Neuron (in vitro differentiated cells): ENCODE data around the gene NINJ2.

Experiments used
- H2AFZ ChIP-seq: one replicate; pipeline ENCODE4 v1.6.1; 2013; ENCODE audit warnings: low read depth, mild to moderate bottlenecking, inconsistent platforms, low read length, moderate library complexity
- H3K27me3 ChIP-seq: one replicate; pipeline ENCODE4 v1.6.1; 2013; ENCODE audit warnings: low read length; ENCODE audit not compliant: insufficient read depth
- H3K36me3 ChIP-seq: one replicate; pipeline ENCODE4 v1.6.1; 2013; ENCODE audit warnings: low read length; ENCODE audit not compliant: insufficient read depth
- H3K4me1 ChIP-seq: one replicate; pipeline ENCODE4 v1.6.1; 2013; ENCODE audit warnings: low read length; ENCODE audit not compliant: insufficient read depth
- H3K4me3 ChIP-seq: 2 replicates; pipeline ENCODE4 v1.5.1; 2013; ENCODE audit warnings: mild to moderate bottlenecking, low read length, moderate library complexity
- H3K9me3 ChIP-seq: one replicate; pipeline ENCODE4 v1.6.1; 2013; ENCODE audit warnings: low read length

NINJ2 gene

GRCh38 chr12:569803-570434 lies 93.3 kb downstream of the NINJ2 start:
- no peaks in the 10 kb centered on the region for H3K36me3 ChIP-seq
- H3K27me3 ChIP-seq: peaks cover 13% of the 10 kb centered on the region
- peak overlapping the region; percentile 76 for H3K4me3 ChIP-seq
- peak overlapping the region; percentile 99 for H2AFZ ChIP-seq
- H3K9me3 ChIP-seq: no peaks in the 10 kb centered on the region
- H3K4me1 ChIP-seq: peaks cover 14% of the 10 kb centered on the region

GRCh38 chr12:569091-569676 lies 94.1 kb downstream of the NINJ2 start:
- Histone ChIP-seq H3K9me3 (no peaks in the 10 kb centered on the region), H3K4me3 (peak overlapping the region; percentile 76), H3K36me3 (no peaks in the 10 kb centered on the region), H3K27me3 (peaks cover 13% of the 10 kb centered on the region), H2AFZ (peak overlapping the region; percentile 99), H3K4me1 (peaks cover 14% of the 10 kb centered on the region)

- no peaks in the 10 kb centered on the region for H3K9me3 ChIP-seq
- peaks cover 13% of the 10 kb centered on the region for H3K27me3 ChIP-seq
- peaks cover 14% of the 10 kb centered on the region for H3K4me1 ChIP-seq
- no peak overlapping the region for H3K4me3 ChIP-seq
- H3K36me3 ChIP-seq: no peaks in the 10 kb centered on the region
- no peak overlapping the region for H2AFZ ChIP-seq
Measured at GRCh38 chr12:568486-568885, 94.8 kb downstream of the NINJ2 start.

- Histone ChIP-seq H3K36me3 (no peaks in the 10 kb centered on the region), H3K9me3 (no peaks in the 10 kb centered on the region), H3K27me3 (peaks cover 13% of the 10 kb centered on the region), H2AFZ (no peak overlapping the region), H3K4me1 (peaks cover 9% of the 10 kb centered on the region), H3K4me3 (no peak overlapping the region)
Measured at GRCh38 chr12:565589-566105, 97.6 kb downstream of the NINJ2 start.

GRCh38 chr12:565161-565560 lies 98.1 kb downstream of the NINJ2 start:
- Histone ChIP-seq H3K4me1 (peaks cover 5% of the 10 kb centered on the region), H3K27me3 (peaks cover 13% of the 10 kb centered on the region)

GRCh38 chr12:563787-564298 lies 99.4 kb downstream of the NINJ2 start:
- peaks cover 9% of the 10 kb centered on the region for H3K27me3 ChIP-seq
- H3K4me3 ChIP-seq: no peak overlapping the region
- H3K36me3 ChIP-seq: no peaks in the 10 kb centered on the region
- H3K4me1 ChIP-seq: no peaks in the 10 kb centered on the region
- no peaks in the 10 kb centered on the region for H3K9me3 ChIP-seq
- no peak overlapping the region for H2AFZ ChIP-seq

More at GRCh38 chr12:565161-565560, 98.1 kb downstream of the NINJ2 start:
- no peaks in the 10 kb centered on the region for H3K9me3 ChIP-seq
- H3K4me3 ChIP-seq: no peak overlapping the region
- H2AFZ ChIP-seq: no peak overlapping the region
- no peaks in the 10 kb centered on the region for H3K36me3 ChIP-seq

GRCh38 chr12:563250-563781 lies 99.9 kb downstream of the NINJ2 start:
- H3K9me3 ChIP-seq: no peaks in the 10 kb centered on the region
- H3K27me3 ChIP-seq: peaks cover 9% of the 10 kb centered on the region
- no peak overlapping the region for H3K4me3 ChIP-seq
- H3K36me3 ChIP-seq: no peaks in the 10 kb centered on the region
- no peak overlapping the region for H2AFZ ChIP-seq
- no peaks in the 10 kb centered on the region for H3K4me1 ChIP-seq

- no peaks in the 10 kb centered on the region for H3K4me1 ChIP-seq
- H3K27me3 ChIP-seq: peaks cover 9% of the 10 kb centered on the region
Measured at GRCh38 chr12:562634-563033, 100.6 kb downstream of the NINJ2 start.

GRCh38 chr12:561908-562593 lies 101.2 kb downstream of the NINJ2 start:
- Histone ChIP-seq H3K4me1 (no peaks in the 10 kb centered on the region), H3K9me3 (no peaks in the 10 kb centered on the region), H3K4me3 (no peak overlapping the region), H2AFZ (no peak overlapping the region), H3K27me3 (peaks cover 8% of the 10 kb centered on the region), H3K36me3 (no peaks in the 10 kb centered on the region)

More at GRCh38 chr12:562634-563033, 100.6 kb downstream of the NINJ2 start:
- Histone ChIP-seq H3K4me3 (no peak overlapping the region), H3K9me3 (no peaks in the 10 kb centered on the region), H3K36me3 (no peaks in the 10 kb centered on the region), H2AFZ (no peak overlapping the region)

- Histone ChIP-seq H3K36me3 (no peaks in the 10 kb centered on the region), H2AFZ (no peak overlapping the region), H3K4me3 (no peak overlapping the region), H3K27me3 (peaks cover 5% of the 10 kb centered on the region), H3K9me3 (no peaks in the 10 kb centered on the region), H3K4me1 (no peaks in the 10 kb centered on the region)
Measured at GRCh38 chr12:561391-561705, 101.9 kb downstream of the NINJ2 start.

- H3K9me3 ChIP-seq: no peaks in the 10 kb centered on the region
- peaks cover 2% of the 10 kb centered on the region for H3K27me3 ChIP-seq
- H3K36me3 ChIP-seq: no peaks in the 10 kb centered on the region
- no peaks in the 10 kb centered on the region for H3K4me1 ChIP-seq
- H3K4me3 ChIP-seq: no peak overlapping the region
- no peak overlapping the region for H2AFZ ChIP-seq
Measured at GRCh38 chr12:560691-561390, 102.4 kb downstream of the NINJ2 start.

- H3K9me3 ChIP-seq: no peaks in the 10 kb centered on the region
- H3K27me3 ChIP-seq: no peaks in the 10 kb centered on the region
- H3K4me3 ChIP-seq: no peak overlapping the region
- no peaks in the 10 kb centered on the region for H3K36me3 ChIP-seq
- no peaks in the 10 kb centered on the region for H3K4me1 ChIP-seq
- no peak overlapping the region for H2AFZ ChIP-seq
Measured at GRCh38 chr12:559906-560455, 103.3 kb downstream of the NINJ2 start.
